Karpas-422 (cell line): Measurements from ENCODE around the gene ASB7. TPM values are rescaled to one million over a fixed set of nuclear protein-coding genes. Genes with fewer than 3 reads are reported as not detected.

Experiments used
- DNase-seq: peaks from one replicate; pipeline ENCODE4 v3.0.0-alpha.2; 2015
- H2AFZ ChIP-seq: fragments of 200-600 bp; sonication (generic); 2 replicates; pipeline ENCODE4 v1.6.1; 2014; ENCODE audit warnings: antibody characterized with exemption, low read length, mixed read lengths
- H3K27ac ChIP-seq: fragments of 200-600 bp; sonication (generic); 2 replicates; pipeline ENCODE4 v1.5.1; 2014; ENCODE audit warnings: mild to moderate bottlenecking, low read length, moderate library complexity
- H3K27me3 ChIP-seq: fragments of 200-600 bp; sonication (generic); 2 replicates; pipeline ENCODE4 v1.6.1; 2014; ENCODE audit warnings: low read length, mixed read lengths
- H3K36me3 ChIP-seq: fragments of 200-600 bp; sonication (generic); 2 replicates; pipeline ENCODE4 v1.6.1; 2014; ENCODE audit warnings: low read length, mixed read lengths; ENCODE audit not compliant: insufficient read depth
- H3K4me1 ChIP-seq: fragments of 200-600 bp; sonication (generic); 2 replicates; pipeline ENCODE4 v1.6.1; 2014; ENCODE audit warnings: mild to moderate bottlenecking, low read length, mixed read lengths
- H3K4me2 ChIP-seq: fragments of 200-600 bp; sonication (generic); 2 replicates; pipeline ENCODE4 v1.6.1; 2014; ENCODE audit warnings: low read length, low read depth, mild to moderate bottlenecking; ENCODE audit not compliant: poor library complexity, severe bottlenecking
- H3K4me3 ChIP-seq: fragments of 200-600 bp; sonication (generic); 2 replicates; pipeline ENCODE4 v1.5.1; 2014; ENCODE audit warnings: mild to moderate bottlenecking, antibody characterized with exemption, low read length, mixed read lengths
- H3K79me2 ChIP-seq: fragments of 200-600 bp; sonication (generic); 2 replicates; pipeline ENCODE4 v1.6.1; 2014; ENCODE audit warnings: mild to moderate bottlenecking, low read length, mixed read lengths
- H3K9ac ChIP-seq: fragments of 200-600 bp; sonication (generic); 2 replicates; pipeline ENCODE4 v1.6.0; 2014; ENCODE audit warnings: low read length
- H3K9me2 ChIP-seq: fragments of 200-600 bp; sonication (generic), shearing (Covaris generic); replicated peaks from 2 replicates; pipeline ENCODE4 v1.6.0; 2014; ENCODE audit warnings: mild to moderate bottlenecking, low read length, moderate library complexity; ENCODE audit not compliant: insufficient read depth
- H3K9me3 ChIP-seq: fragments of 300-700, 200-600 bp; sonication (generic); 2 replicates; pipeline ENCODE4 v1.6.1; 2014; ENCODE audit warnings: low read length, mixed read lengths
- H4K20me1 ChIP-seq: fragments of 200-600 bp; sonication (generic); 2 replicates; pipeline ENCODE4 v1.6.1; 2014; ENCODE audit warnings: mild to moderate bottlenecking, antibody characterized with exemption, low read length, low read depth; ENCODE audit not compliant: insufficient read depth
- total RNA-seq: library from RNA; depleted of rRNA; stranded (reverse); fragments of >200 nt; shearing (Covaris generic); gene quantifications from 2 replicates; pipeline ENCODE4 v1.2.3, GENCODE V29; 2014; ENCODE audit warnings: low replicate concordance

ASB7 gene
- total RNA-seq, 1 experiment from 2014 or later: 23.9 TPM

DNA sequence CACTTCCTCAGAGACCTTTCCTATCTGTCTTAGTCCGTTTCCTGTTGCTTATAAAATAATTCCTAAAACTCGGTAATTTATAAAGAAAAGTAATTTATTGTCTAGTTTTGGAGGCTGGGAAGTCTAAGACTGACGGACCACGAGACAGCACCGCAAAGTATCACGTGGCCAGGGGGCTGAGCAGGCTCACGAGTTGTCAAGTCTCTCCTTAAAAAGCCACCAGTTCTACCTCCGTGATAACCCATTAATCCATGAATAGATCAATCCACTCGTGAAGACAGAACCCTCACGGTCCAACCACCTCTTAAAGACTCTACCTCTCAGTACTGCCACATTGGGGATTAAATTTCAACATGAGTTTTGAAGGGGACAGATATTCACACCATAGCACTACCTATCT is 1.2 kb upstream of the ASB7 start:
- Histone ChIP-seq H4K20me1 (no peaks in the 10 kb centered on the region), H3K27me3 (no peaks in the 10 kb centered on the region), H3K9me3 (no peaks in the 10 kb centered on the region), H2AFZ (peak overlapping the region; percentile 49; the same call in 1 of the 2 replicates), H3K27ac (peak overlapping the region; percentile 26; the same call in 1 of the 2 replicates), H3K9ac (peak overlapping the region; percentile 87), H3K4me1 (peaks cover 49% of the 10 kb centered on the region), H3K79me2 (peaks cover 94% of the 10 kb centered on the region), H3K9me2 (no peaks in the 10 kb centered on the region), H3K4me2 (peak overlapping the region; percentile 94), H3K36me3 (peaks cover 13% of the 10 kb centered on the region; the same call in 1 of the 2 replicates), H3K4me3 (peak overlapping the region; percentile 94)
- peak; percentile 74 for DNase-seq

DNA sequence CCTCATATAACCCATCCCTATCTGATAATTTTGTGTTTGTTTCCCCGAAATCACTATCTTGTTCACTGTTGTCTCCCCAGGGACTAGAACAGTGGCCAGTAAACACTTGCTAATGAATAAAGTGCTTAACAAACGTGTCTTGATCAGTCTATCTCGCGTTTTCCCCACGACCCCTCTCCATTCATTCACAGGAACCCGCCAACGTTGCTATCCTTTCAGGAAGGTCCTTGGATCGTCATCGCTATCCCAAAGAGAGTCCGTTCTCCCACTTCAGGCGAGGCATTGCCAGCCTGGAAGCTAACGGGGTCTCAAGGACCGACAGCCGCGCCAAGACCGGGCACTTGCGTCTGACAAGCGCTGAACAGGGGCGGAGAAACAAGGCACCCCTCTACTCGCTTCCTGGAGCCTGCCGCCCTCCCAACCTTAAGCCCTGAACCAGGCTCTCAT is 749 bp upstream of the ASB7 start:
- no peaks in the 10 kb centered on the region for H4K20me1 ChIP-seq
- H2AFZ ChIP-seq: peak overlapping the region; percentile 49
- peaks cover 44% of the 10 kb centered on the region for H3K4me1 ChIP-seq
- peak overlapping the region; percentile 87 for H3K9ac ChIP-seq
- H3K36me3 ChIP-seq: peaks cover 16% of the 10 kb centered on the region; the same call in 1 of the 2 replicates
- H3K27ac ChIP-seq: 0 out of 2 replicates have a peak overlapping the region, but pooled peaks have one; percentile 26
- no peaks in the 10 kb centered on the region for H3K9me2 ChIP-seq
- H3K4me2 ChIP-seq: peak overlapping the region; percentile 94
- H3K9me3 ChIP-seq: no peaks in the 10 kb centered on the region
- no peak for DNase-seq
- H3K27me3 ChIP-seq: no peaks in the 10 kb centered on the region
- H3K79me2 ChIP-seq: peaks cover 91% of the 10 kb centered on the region
- peak overlapping the region; percentile 94 for H3K4me3 ChIP-seq

DNA sequence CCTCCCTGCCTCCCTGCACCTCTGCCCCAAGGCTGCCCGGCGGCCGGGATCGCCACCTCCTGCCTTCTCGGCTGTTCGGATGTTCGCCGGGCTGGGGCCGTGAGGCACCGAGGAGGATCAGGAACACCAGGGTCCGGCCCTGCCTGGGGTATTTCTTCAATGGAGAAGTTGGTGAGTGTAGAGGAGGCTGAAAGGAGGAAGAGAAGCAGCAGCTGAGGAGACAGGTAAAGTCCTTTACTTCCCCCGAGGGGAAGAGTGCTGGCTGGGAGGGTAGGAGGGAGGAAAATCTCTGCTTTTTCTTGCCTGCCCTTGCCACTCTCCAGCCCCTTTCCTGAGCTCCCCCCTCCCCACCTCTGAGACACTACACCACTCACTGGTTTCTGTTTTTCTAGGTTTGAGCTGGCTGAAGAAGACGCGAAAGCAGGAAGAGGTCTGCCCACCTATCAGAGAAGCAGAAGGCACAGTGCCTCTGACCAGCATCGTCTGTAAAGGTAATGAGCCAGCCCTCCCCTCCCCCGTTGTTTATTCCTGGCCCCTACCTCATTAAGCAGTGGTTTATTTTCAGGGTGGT is 519 bp downstream of the ASB7 start:
- no peaks in the 10 kb centered on the region for H4K20me1 ChIP-seq
- peaks cover 36% of the 10 kb centered on the region for H3K4me1 ChIP-seq
- peak overlapping the region; percentile 80 for H3K4me2 ChIP-seq
- H3K4me3 ChIP-seq: peak overlapping the region; percentile 87
- peaks cover 16% of the 10 kb centered on the region; the same call in 1 of the 2 replicates for H3K36me3 ChIP-seq
- H3K9ac ChIP-seq: peak overlapping the region; percentile 92
- H3K9me3 ChIP-seq: no peaks in the 10 kb centered on the region
- H3K27ac ChIP-seq: peak overlapping the region; percentile 62
- no peaks in the 10 kb centered on the region for H3K27me3 ChIP-seq
- peaks cover 82% of the 10 kb centered on the region for H3K79me2 ChIP-seq
- H3K9me2 ChIP-seq: no peaks in the 10 kb centered on the region
- peak overlapping the region; percentile 86 for H2AFZ ChIP-seq
- peak; percentile 78 for DNase-seq

DNA sequence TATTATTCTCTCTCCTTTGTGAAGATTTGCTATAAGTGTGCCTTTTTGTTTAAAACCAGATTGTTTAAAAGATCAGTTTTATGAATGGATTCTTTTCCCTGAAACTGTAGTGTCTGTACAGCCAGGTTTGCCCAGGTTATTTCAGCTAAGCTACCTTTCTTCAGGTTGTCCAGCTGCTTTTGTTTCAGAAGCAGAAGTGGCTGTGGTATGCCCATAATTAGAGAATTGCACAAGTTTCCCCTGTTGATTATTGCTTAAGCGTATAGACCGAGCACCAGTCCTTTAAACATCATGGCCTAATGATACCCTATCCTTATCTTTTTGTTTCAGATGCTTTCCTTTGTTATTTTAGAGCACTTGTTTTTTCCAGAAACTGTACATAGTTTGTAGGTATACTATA is 10.2 kb downstream of the ASB7 start:
- Histone ChIP-seq H3K79me2 (peaks cover 26% of the 10 kb centered on the region; the same call in 1 of the 2 replicates), H4K20me1 (peaks cover 24% of the 10 kb centered on the region; the same call in 1 of the 2 replicates)

DNA sequence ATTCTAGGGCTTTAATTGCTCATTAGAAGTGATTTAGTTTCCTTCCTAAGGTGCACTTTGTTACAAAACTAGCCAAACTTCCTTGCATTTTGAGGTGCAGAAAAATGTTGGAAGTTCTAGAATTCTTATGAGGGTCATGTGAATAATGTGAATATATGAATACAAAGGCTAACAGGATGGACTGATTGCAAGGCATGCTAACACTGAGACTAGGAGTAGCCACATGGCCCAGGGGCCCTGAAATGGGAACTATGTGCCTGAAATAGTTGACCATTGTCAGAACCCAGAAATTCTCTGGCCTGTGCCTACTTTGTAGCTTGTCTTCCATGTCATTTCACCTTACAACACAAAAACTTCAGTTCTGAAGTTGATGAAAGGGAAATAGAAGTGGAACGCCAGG is 10.8 kb downstream of the ASB7 start:
- Histone ChIP-seq H3K4me2 (no peak overlapping the region), H2AFZ (no peak overlapping the region), H3K27ac (no peak overlapping the region), H3K9me2 (no peaks in the 10 kb centered on the region), H3K9me3 (no peaks in the 10 kb centered on the region), H4K20me1 (peaks cover 24% of the 10 kb centered on the region; the same call in 1 of the 2 replicates), H3K79me2 (peaks cover 26% of the 10 kb centered on the region; the same call in 1 of the 2 replicates), H3K27me3 (no peaks in the 10 kb centered on the region), H3K4me3 (no peak overlapping the region), H3K4me1 (no peaks in the 10 kb centered on the region), H3K36me3 (peaks cover 27% of the 10 kb centered on the region; the same call in 1 of the 2 replicates), H3K9ac (no peak overlapping the region)
- no peak for DNase-seq

More for the DNA sequence above, 10.2 kb downstream of the ASB7 start:
- Histone ChIP-seq H3K36me3 (peaks cover 27% of the 10 kb centered on the region; the same call in 1 of the 2 replicates), H3K27ac (no peak overlapping the region), H3K4me2 (no peak overlapping the region), H3K4me3 (no peak overlapping the region), H3K4me1 (no peaks in the 10 kb centered on the region), H3K9me3 (no peaks in the 10 kb centered on the region), H3K9ac (no peak overlapping the region), H3K9me2 (no peaks in the 10 kb centered on the region), H2AFZ (no peak overlapping the region), H3K27me3 (no peaks in the 10 kb centered on the region)
- no peak for DNase-seq

DNA sequence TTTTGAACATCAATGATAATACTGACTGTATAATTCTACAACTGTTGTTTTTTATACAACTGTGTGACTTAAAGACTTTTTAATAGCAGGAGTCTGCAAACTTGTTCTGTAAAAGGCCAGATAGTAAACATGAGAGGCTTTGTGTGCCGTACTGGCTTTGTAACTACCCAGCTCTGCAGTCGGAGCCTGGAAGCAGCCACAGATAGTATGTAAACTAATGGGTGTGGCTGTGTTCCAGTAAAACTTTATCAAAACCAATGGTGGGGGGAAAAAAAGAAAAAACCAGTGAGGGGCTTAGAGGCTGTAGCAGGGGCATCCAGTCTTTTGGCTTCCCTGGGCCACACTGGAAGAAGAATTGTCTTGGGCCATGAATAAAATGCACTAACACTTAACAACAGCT is 11.9 kb downstream of the ASB7 start:
- H3K79me2 ChIP-seq: peaks cover 22% of the 10 kb centered on the region
- DNase-seq: no peak
- peaks cover 27% of the 10 kb centered on the region; the same call in 1 of the 2 replicates for H3K36me3 ChIP-seq
- no peak overlapping the region for H3K27ac ChIP-seq
- H3K9ac ChIP-seq: no peak overlapping the region
- H3K4me1 ChIP-seq: no peaks in the 10 kb centered on the region
- H3K9me3 ChIP-seq: no peaks in the 10 kb centered on the region
- peaks cover 29% of the 10 kb centered on the region; the same call in 1 of the 2 replicates for H4K20me1 ChIP-seq
- no peak overlapping the region for H2AFZ ChIP-seq
- no peak overlapping the region for H3K4me2 ChIP-seq
- H3K9me2 ChIP-seq: no peaks in the 10 kb centered on the region
- no peak overlapping the region for H3K4me3 ChIP-seq
- no peaks in the 10 kb centered on the region for H3K27me3 ChIP-seq

GRCh38 chr15:100614918-100615317 is 12.5 kb downstream of the ASB7 start:
- H4K20me1 ChIP-seq: peaks cover 32% of the 10 kb centered on the region; the same call in 1 of the 2 replicates
- peaks cover 5% of the 10 kb centered on the region for H3K4me1 ChIP-seq
- peaks cover 19% of the 10 kb centered on the region for H3K79me2 ChIP-seq
- no peak overlapping the region for H3K4me3 ChIP-seq
- no peak overlapping the region for H2AFZ ChIP-seq
- no peaks in the 10 kb centered on the region for H3K27me3 ChIP-seq
- no peaks in the 10 kb centered on the region for H3K9me3 ChIP-seq
- H3K9me2 ChIP-seq: no peaks in the 10 kb centered on the region
- H3K36me3 ChIP-seq: peaks cover 27% of the 10 kb centered on the region
- H3K9ac ChIP-seq: no peak overlapping the region
- DNase-seq: no peak
- no peak overlapping the region for H3K4me2 ChIP-seq
- no peak overlapping the region for H3K27ac ChIP-seq

- no peak overlapping the region for H3K9ac ChIP-seq
- H3K4me2 ChIP-seq: no peak overlapping the region
- no peak overlapping the region for H3K4me3 ChIP-seq
- DNase-seq: no peak
- H2AFZ ChIP-seq: no peak overlapping the region
- no peaks in the 10 kb centered on the region for H3K9me3 ChIP-seq
- H3K79me2 ChIP-seq: peaks cover 19% of the 10 kb centered on the region
- H3K27me3 ChIP-seq: no peaks in the 10 kb centered on the region
- no peaks in the 10 kb centered on the region for H3K9me2 ChIP-seq
- H3K36me3 ChIP-seq: peaks cover 33% of the 10 kb centered on the region
- peaks cover 32% of the 10 kb centered on the region; the same call in 1 of the 2 replicates for H4K20me1 ChIP-seq
- H3K27ac ChIP-seq: no peak overlapping the region
- H3K4me1 ChIP-seq: peaks cover 11% of the 10 kb centered on the region
Measured at GRCh38 chr15:100615801-100616200, 13.4 kb downstream of the ASB7 start.
